Osteocyte (in vitro differentiated cells): ENCODE data around the gene AKAP10. TPM values are rescaled to one million over a fixed set of nuclear protein-coding genes. Genes with fewer than 3 reads are reported as not detected.

ENCODE experiments used
- DNase-seq: peaks from one replicate; pipeline ENCODE4 v3.0.0; 2021; ENCODE audit warnings: mixed read lengths; ENCODE audit not compliant: unreplicated experiment; ENCODE audit errors: extremely low spot score
- H3K27ac Mint-ChIP-seq: one replicate; pipeline ENCODE4 v1.8.0; 2021; ENCODE audit warnings: mild to moderate bottlenecking, mixed read lengths; ENCODE audit not compliant: unreplicated experiment
- H3K27me3 Mint-ChIP-seq: one replicate; pipeline ENCODE4 v1.8.0; 2021; ENCODE audit warnings: mixed read lengths; ENCODE audit not compliant: unreplicated experiment
- H3K36me3 Mint-ChIP-seq: one replicate; pipeline ENCODE4 v1.8.0; 2021; ENCODE audit warnings: mixed read lengths; ENCODE audit not compliant: unreplicated experiment
- H3K4me1 Mint-ChIP-seq: one replicate; pipeline ENCODE4 v1.8.0; 2021; ENCODE audit warnings: mixed read lengths; ENCODE audit not compliant: unreplicated experiment
- H3K4me3 Mint-ChIP-seq: one replicate; pipeline ENCODE4 v1.8.0; 2021; ENCODE audit warnings: mild to moderate bottlenecking, moderate library complexity, mixed read lengths; ENCODE audit not compliant: unreplicated experiment
- H3K9me3 Mint-ChIP-seq: one replicate; pipeline ENCODE4 v1.8.0; 2021; ENCODE audit warnings: mixed read lengths; ENCODE audit not compliant: unreplicated experiment
- total RNA-seq: library from RNA; stranded (reverse); gene quantifications from 2 replicates; pipeline ENCODE4 v1.2.1, GENCODE V29; 2021
- TF ChIP-seq, protein P1 (sequence below): fragments of 200-600 bp; sonication (generic); IDR thresholded peaks from 2 replicates; pipeline ENCODE4 v1.5.0; 2021; ENCODE audit warnings: antibody characterized with exemption, mild to moderate bottlenecking, moderate library complexity

Gene AKAP10
- total RNA-seq, 1 donor from 2014 or later, result 34.4 TPM

DNA sequence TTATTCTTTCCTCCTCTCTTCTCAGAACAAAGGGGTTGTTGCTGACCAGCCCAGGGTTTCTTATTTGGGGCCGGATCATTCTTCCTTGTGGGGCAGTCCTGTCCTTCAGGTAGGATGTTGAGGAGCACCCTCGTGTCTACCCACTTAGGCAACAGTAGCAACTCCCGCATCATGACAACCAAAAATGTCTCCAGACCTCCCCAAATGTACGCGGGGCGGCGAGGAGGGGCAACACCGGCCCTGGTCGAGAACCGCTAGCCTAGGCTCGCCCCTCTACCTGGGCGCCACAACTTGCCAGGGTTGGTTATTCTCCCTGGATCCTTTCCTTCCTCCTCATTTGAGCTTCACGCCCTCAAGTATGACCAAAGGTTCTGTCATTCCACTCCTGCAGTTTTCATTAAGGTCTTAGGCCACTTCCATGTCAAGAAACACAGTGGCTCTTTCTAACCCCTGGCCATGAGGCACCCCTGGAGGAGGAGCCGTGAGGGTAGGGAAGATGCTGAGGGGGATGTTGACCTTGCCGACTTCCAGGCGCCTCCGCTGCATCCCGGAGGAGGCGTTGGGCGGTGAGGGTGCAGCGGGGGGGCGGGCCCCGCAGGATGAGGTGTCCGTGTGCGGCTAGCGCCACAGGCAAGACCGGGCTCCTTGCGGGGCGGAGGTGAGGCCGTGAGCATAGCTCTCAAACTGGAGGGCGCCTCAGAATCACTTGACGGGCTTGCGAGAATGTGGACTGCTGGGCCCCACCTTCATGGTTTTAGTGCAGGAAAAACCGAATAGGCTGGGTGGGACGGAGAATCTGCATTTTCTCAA, 30.8 kb upstream of the AKAP10 start:
- H3K27ac Mint-ChIP-seq, result no peak overlapping the region
- no peaks in the 10 kb centered on the region for H3K36me3 Mint-ChIP-seq
- H3K4me3 Mint-ChIP-seq, result peak overlapping the region; percentile 85
- TF ChIP-seq, protein P1, sequence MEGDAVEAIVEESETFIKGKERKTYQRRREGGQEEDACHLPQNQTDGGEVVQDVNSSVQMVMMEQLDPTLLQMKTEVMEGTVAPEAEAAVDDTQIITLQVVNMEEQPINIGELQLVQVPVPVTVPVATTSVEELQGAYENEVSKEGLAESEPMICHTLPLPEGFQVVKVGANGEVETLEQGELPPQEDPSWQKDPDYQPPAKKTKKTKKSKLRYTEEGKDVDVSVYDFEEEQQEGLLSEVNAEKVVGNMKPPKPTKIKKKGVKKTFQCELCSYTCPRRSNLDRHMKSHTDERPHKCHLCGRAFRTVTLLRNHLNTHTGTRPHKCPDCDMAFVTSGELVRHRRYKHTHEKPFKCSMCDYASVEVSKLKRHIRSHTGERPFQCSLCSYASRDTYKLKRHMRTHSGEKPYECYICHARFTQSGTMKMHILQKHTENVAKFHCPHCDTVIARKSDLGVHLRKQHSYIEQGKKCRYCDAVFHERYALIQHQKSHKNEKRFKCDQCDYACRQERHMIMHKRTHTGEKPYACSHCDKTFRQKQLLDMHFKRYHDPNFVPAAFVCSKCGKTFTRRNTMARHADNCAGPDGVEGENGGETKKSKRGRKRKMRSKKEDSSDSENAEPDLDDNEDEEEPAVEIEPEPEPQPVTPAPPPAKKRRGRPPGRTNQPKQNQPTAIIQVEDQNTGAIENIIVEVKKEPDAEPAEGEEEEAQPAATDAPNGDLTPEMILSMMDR, result no peak
- no peaks in the 10 kb centered on the region for H3K9me3 Mint-ChIP-seq
- peaks cover 9% of the 10 kb centered on the region for H3K4me1 Mint-ChIP-seq
- peaks cover 67% of the 10 kb centered on the region for H3K27me3 Mint-ChIP-seq
- DNase-seq, result peak; percentile 70

DNA sequence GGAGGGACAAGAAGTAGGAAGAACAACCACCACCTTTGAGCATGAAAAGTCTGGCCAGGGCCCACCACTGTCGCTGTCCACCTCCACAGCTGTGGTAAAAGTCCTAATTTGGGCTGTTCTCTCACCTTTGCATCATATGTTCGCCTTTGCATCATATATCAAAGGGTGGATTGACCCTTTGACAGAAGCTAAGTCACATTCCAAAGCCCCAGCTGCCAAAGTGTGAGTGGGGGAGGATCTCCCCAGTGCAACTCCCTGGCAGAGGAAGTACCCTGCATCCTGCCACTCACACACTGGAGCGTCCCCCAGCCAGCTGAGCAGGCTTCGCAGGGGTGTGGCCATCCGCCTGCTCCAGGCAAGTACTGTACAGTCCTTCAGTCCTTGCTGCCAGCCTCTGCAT, 18.9 kb upstream of the AKAP10 start:
- H3K9me3 Mint-ChIP-seq, result no peaks in the 10 kb centered on the region
- H3K4me3 Mint-ChIP-seq, result no peak overlapping the region
- H3K27ac Mint-ChIP-seq, result no peak overlapping the region
- DNase-seq, result no peak
- peaks cover 1% of the 10 kb centered on the region for H3K4me1 Mint-ChIP-seq
- TF ChIP-seq, protein P1, result no peak
- no peaks in the 10 kb centered on the region for H3K36me3 Mint-ChIP-seq
- H3K27me3 Mint-ChIP-seq, result peaks cover 33% of the 10 kb centered on the region

DNA sequence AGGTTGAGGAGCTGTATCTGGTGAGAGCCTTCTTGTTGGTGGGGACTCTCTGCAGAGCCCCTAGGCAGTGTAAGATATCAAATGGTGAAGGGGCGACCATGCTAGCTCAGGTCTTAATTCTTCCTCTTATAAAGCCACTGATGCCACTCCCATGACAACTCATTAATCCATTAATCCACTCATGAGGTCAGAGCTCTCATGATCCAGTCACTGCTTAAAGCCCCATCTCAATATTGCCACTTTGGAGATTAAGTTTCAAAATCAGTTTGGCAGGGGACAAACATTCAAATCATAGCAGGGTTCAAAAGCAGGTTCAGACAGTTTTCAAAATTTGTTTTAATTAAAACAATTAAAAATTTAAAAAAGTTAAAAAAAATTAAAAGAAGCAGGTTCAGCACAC, 18.5 kb upstream of the AKAP10 start:
- DNase-seq, result no peak
- H3K27me3 Mint-ChIP-seq, result peaks cover 37% of the 10 kb centered on the region
- TF ChIP-seq, protein P1, result no peak
- H3K9me3 Mint-ChIP-seq, result no peaks in the 10 kb centered on the region
- H3K27ac Mint-ChIP-seq, result no peak overlapping the region
- H3K36me3 Mint-ChIP-seq, result no peaks in the 10 kb centered on the region
- H3K4me1 Mint-ChIP-seq, result peaks cover 1% of the 10 kb centered on the region
- no peak overlapping the region for H3K4me3 Mint-ChIP-seq

- H3K4me3 Mint-ChIP-seq, result no peak overlapping the region
- H3K27me3 Mint-ChIP-seq, result peaks cover 36% of the 10 kb centered on the region
- H3K9me3 Mint-ChIP-seq, result no peaks in the 10 kb centered on the region
- peak; percentile 93 for DNase-seq
- H3K36me3 Mint-ChIP-seq, result no peaks in the 10 kb centered on the region
- peaks cover 1% of the 10 kb centered on the region for H3K4me1 Mint-ChIP-seq
- no peak overlapping the region for H3K27ac Mint-ChIP-seq
- TF ChIP-seq, protein P1, result peak; percentile 79
Measured at GRCh38 chr17:19992803-19993713, 15.4 kb upstream of the AKAP10 start.
